GM12878 (cell line): ENCODE data around the gene STAT5B. TPM values are rescaled to one million over a fixed set of nuclear protein-coding genes. Genes with fewer than 3 reads are reported as not detected.

Source experiments
- ATAC-seq: fragments of 200-7000 bp; cut with Tn5 transposase; 3 replicates; pipeline ENCODE4 v1.9.1; 2020; ENCODE audit warnings: mild to moderate bottlenecking, moderate library complexity
- BruUV-seq: library from RNA; stranded (reverse); fragments of 400-500 nt; replicated peaks from 2 replicates; lab custom pipeline; 2021; lab: Mats Ljungman, UMichigan
- CTCF ChIA-PET: fragments of 300-600 bp; sonication (Branson Sonifier 250); formaldehyde crosslinking; extraction: SDS; loops from one replicate; lab custom pipeline; 2021; ENCODE audit warnings: inconsistent platforms; lab: Yijun Ruan, JAX
- POLR2A ChIA-PET: fragments of 350-600 bp; formaldehyde crosslinking; extraction: SDS; loops from one replicate; lab custom pipeline; 2021; ENCODE audit warnings: inconsistent platforms; lab: Charles Lee
- RAD21 ChIA-PET: fragments of 300-600 bp; sonication (Branson Sonifier 250); formaldehyde crosslinking; loops from one replicate; lab custom pipeline; 2023; ENCODE audit warnings: antibody characterized with exemption; ENCODE audit not compliant: unreplicated experiment; lab: Charles Lee
- SMC1A ChIA-PET: fragments of 300-600 bp; sonication (Branson Sonifier 250); formaldehyde crosslinking; loops from one replicate; lab custom pipeline; 2023; ENCODE audit not compliant: unreplicated experiment, uncharacterized antibody; lab: Charles Lee
- DNase-seq: peaks from one replicate; pipeline ENCODE4 v3.0.0-alpha.2; 2011; ENCODE audit warnings: low read depth, low spot score
- FAIRE-seq: peaks from 3 replicates; lab custom pipeline; 2011; peaks lifted over from hg19 to GRCh38; lab: Jason Lieb, UNC
- H2AFZ ChIP-seq: 2 replicates; pipeline ENCODE4 v1.6.0; 2011; ENCODE audit warnings: low read depth, low read length, control low read depth; ENCODE audit not compliant: control insufficient read depth
- H3K27ac ChIP-seq: 2 replicates; pipeline ENCODE4 v1.5.1; 2011; ENCODE audit warnings: control low read depth; ENCODE audit not compliant: control insufficient read depth, insufficient read depth
- H3K27me3 ChIP-seq, 2 experiments: replicated peaks in 1 of 2; 2 replicates each; pipeline versions ENCODE4 v1.6.0 to v1.6.1; 2011; ENCODE audit warnings: low read length in 1 of 2; ENCODE audit not compliant: control insufficient read depth in 2 of 2, insufficient read depth in 2 of 2
- H3K36me3 ChIP-seq, 2 experiments: 2 replicates each; pipeline ENCODE4 v1.5.1; 2011; ENCODE audit warnings: low read length in 1 of 2; ENCODE audit not compliant: control insufficient read depth in 2 of 2, insufficient read depth in 2 of 2
- H3K4me1 ChIP-seq: 2 replicates; pipeline ENCODE4 v1.6.1; 2011; ENCODE audit warnings: mild to moderate bottlenecking, low read length, moderate library complexity, mixed read lengths; ENCODE audit not compliant: control insufficient read depth, insufficient read depth
- H3K4me2 ChIP-seq: 2 replicates; pipeline ENCODE4 v1.6.0; 2011; ENCODE audit warnings: control low read depth; ENCODE audit not compliant: control insufficient read depth, insufficient read depth
- H3K4me3 ChIP-seq: fragments of 200-600 bp; sonication (generic); 2 replicates; pipeline ENCODE4 v1.5.1; 2016
- H3K79me2 ChIP-seq: 2 replicates; pipeline ENCODE4 v1.6.0; 2011; ENCODE audit warnings: low read length; ENCODE audit not compliant: control insufficient read depth, insufficient read depth
- H3K9ac ChIP-seq: 2 replicates; pipeline ENCODE4 v1.8.0; 2011; ENCODE audit warnings: low read length, control low read depth, mixed read lengths; ENCODE audit not compliant: control insufficient read depth, insufficient read depth
- H3K9me3 ChIP-seq: replicated peaks from 3 replicates; pipeline ENCODE4 v1.5.1; 2011; ENCODE audit warnings: mild to moderate bottlenecking, low read length; ENCODE audit not compliant: control insufficient read depth, insufficient read depth
- H4K20me1 ChIP-seq: 2 replicates; pipeline ENCODE4 v1.6.0; 2011; ENCODE audit not compliant: control insufficient read depth, insufficient read depth
- MXI1 ChIP-seq: fragments of 150-350 bp; IDR thresholded peaks from 2 replicates; pipeline ENCODE4 v1.6.1; 2011; ENCODE audit warnings: low read depth, mild to moderate bottlenecking, inconsistent platforms, low read length, improper control_type of control experiment
- NBN ChIP-seq: fragments of 450-650 bp; IDR thresholded peaks from 2 replicates; pipeline ENCODE4 v1.6.1; 2016
- RUNX3 ChIP-seq: IDR thresholded peaks from 2 replicates; pipeline ENCODE4 v1.6.1; 2012; ENCODE audit warnings: low read length, inconsistent platforms
- SPI1 ChIP-seq: IDR thresholded peaks from 2 replicates; pipeline ENCODE4 v1.6.1; 2011; ENCODE audit warnings: low read depth, mild to moderate bottlenecking, low read length, moderate library complexity, borderline replicate concordance; ENCODE audit not compliant: insufficient read depth
- ZNF384 ChIP-seq: IDR thresholded peaks from 2 replicates; pipeline ENCODE4 v1.6.1; 2012; ENCODE audit warnings: low read depth, mild to moderate bottlenecking, low read length, improper control_type of control experiment, borderline replicate concordance
- WGBS: methylation state at CpG from one replicate; pipeline ENCODE4 v1.1.6; 2016; ENCODE audit warnings: low lambda C conversion rate; ENCODE audit not compliant: insufficient replicate concordance, insufficient coverage; ENCODE audit errors: missing lambda C conversion rate; 5-methylcytosine and 5-hydroxymethylcytosine counted together
- in situ Hi-C: fragments of 300-500 bp; cut with MboI; formaldehyde crosslinking; loops from 9 replicates; pipeline ENCODE4 v1.14.3; 2018; ENCODE audit warnings: mixed read lengths
- intact Hi-C: fragments of 100-400 bp; cut with micrococcal nuclease; formaldehyde crosslinking; loops from one replicate; pipeline ENCODE4 v1.14.2; 2022; ENCODE audit not compliant: unreplicated experiment
- polyA plus RNA-seq, 11 experiments: library from polyadenylated mRNA; depleted of rRNA in 4 of 11; unstranded in 6 of 11; stranded (reverse) in 5 of 11; fragments of >200 nt; fragmentation: Nextera tagmentation in 4 of 11; fragmentation: Illumina TruSeq in 1 of 11; extraction: Ambion mirVana in 4 of 11; extraction: Trizol in 1 of 11; gene quantifications; 1 replicate in 1 of 11; 2 replicates in 10 of 11; pipeline versions ENCODE4 v1.2.1 to v1.2.3, GENCODE V29; 2011 to 2016; ENCODE audit warnings: inconsistent platforms in 2 of 11, missing spikeins in 2 of 11, low read depth in 1 of 11
- total RNA-seq, 4 experiments: library from RNA; depleted of rRNA in 3 of 4; stranded (reverse); fragments of >200 nt in 3 of 4; fragmentation: Illumina TruSeq in 1 of 4; extraction: Trizol in 1 of 4; gene quantifications; 2 replicates each; pipeline versions ENCODE4 v1.2.1 to v1.2.3, GENCODE V29; 2013 to 2021
- TF ChIP-seq, protein P1 (sequence below), 3 experiments: IDR thresholded peaks in 2 of 3; conservative IDR thresholded peaks in 1 of 3; 2 replicates each; pipeline ENCODE4 v1.5.1; 2011; ENCODE audit warnings: low read depth in 3 of 3, low read length in 3 of 3, mild to moderate bottlenecking in 3 of 3, control low read depth in 2 of 3, moderate library complexity in 2 of 3, inconsistent platforms in 1 of 3, mixed read lengths in 1 of 3; ENCODE audit not compliant: control insufficient read depth in 2 of 3, insufficient read depth in 1 of 3; ENCODE audit errors: extremely low read depth in 1 of 3

STAT5B gene
- total and polyA plus RNA-seq, 10 of the 15 experiments (the other 5 are each of a cell fraction or from before 2014, with no cell fraction given): 11.0 to 69.6 (median 46.7) TPM

DNA sequence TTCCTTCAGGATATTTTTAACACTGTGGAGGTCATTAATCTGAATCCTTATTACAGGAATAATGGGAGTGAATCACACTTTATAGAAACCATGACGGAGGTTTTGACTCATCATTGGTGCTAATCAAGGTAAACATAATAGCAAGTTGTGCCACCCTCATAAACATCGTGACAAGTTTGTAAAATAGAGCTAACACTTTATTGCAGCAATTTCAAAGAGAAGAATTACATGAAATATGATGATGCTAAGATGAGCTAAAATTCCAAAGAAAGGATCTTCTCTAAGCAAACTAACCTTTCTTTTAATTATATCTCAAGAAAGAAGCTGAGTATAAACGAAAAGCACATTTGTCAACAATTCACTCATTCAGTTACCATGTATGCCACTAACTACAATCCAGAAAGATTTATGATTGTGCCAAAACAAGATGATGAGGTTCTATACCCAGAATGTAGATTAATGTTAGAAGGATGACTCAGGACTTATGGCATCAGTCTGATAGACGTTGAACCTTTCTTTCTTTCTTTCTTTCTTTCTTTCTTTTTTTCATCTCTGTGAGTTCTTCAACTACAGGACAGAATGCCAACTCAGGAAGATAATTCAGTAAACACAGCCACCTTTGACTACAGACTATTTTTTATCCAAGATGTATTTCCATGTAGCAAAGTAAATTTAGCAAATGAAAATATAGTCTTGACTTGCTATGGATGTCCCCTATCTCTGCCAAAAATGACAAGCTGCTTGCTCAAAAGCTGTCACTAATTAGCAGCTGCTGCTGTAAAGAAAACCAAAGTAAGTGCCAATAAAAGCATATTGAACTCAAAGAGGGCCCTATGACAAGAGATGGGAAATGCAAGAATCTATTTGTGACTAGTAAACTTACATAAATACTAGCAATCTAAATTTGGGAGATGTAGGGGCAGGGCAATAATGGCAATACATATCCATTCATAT, 23.3 kb downstream of the STAT5B start (continued):
- no peak for TF ChIP-seq SPI1
- TF ChIP-seq, all 136 proteins: peak for 0

DNA sequence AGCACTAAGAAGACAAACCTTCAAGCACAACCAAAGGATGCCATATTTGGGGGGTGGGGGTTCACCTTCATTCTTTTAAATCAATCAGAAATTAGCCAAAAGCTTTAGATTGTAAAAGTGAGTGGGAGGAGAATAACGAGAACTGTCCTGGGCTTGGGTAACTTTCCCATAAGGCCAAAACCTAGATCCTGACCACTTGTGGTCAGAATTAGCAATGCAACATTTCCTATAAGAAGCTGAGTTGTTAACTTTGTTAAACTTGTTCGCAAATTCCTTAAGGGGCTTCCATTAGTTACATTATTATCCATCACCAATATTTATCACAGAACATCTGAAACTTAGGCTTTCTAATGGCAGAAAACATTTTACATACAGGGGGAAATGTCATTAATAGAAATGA, 25.1 kb downstream of the STAT5B start:
- ATAC-seq (no peak), DNase-seq (no peak), FAIRE-seq (no peak)
- H3K27ac ChIP-seq: no peak overlapping the region
- POLR2A ChIA-PET: interaction anchor here (0.6 to 1.7 kb wide), 4 partner anchors 12 to 25 kb away, joined by 3 to 5 read pairs (median 3); no protein-coding TSS in a partner anchor
- H3K4me2 ChIP-seq: no peak overlapping the region
- 76% methylated on average over 2 of the region's 2 CpGs for WGBS
- CTCF ChIA-PET: interaction anchor here (1.1 to 6.4 kb wide), 4 partner anchors 16 to 291 kb away, joined by 3 to 50 read pairs (median 3); no protein-coding TSS in a partner anchor
- no peak overlapping the region for H2AFZ ChIP-seq
- H4K20me1 ChIP-seq: no peaks in the 10 kb centered on the region
- H3K27me3 ChIP-seq: no peaks in the 10 kb centered on the region
- peak; percentile 58 for TF ChIP-seq RUNX3
- no peak for TF ChIP-seq MXI1
- TF ChIP-seq, protein P1, sequence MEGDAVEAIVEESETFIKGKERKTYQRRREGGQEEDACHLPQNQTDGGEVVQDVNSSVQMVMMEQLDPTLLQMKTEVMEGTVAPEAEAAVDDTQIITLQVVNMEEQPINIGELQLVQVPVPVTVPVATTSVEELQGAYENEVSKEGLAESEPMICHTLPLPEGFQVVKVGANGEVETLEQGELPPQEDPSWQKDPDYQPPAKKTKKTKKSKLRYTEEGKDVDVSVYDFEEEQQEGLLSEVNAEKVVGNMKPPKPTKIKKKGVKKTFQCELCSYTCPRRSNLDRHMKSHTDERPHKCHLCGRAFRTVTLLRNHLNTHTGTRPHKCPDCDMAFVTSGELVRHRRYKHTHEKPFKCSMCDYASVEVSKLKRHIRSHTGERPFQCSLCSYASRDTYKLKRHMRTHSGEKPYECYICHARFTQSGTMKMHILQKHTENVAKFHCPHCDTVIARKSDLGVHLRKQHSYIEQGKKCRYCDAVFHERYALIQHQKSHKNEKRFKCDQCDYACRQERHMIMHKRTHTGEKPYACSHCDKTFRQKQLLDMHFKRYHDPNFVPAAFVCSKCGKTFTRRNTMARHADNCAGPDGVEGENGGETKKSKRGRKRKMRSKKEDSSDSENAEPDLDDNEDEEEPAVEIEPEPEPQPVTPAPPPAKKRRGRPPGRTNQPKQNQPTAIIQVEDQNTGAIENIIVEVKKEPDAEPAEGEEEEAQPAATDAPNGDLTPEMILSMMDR (IDR thresholded peaks at IDR 0.05 in 2 of 3, conservative IDR thresholded peaks at IDR 0.05 in 1 of 3; ENCODE audit: control insufficient read depth in 2 of 3, extremely low read depth in 1 of 3, insufficient read depth in 1 of 3, low read depth in 3 of 3, low read length in 3 of 3): peak; percentile 10 to 15 (median 10); a peak in 2 of 6 replicates
- no peak for TF ChIP-seq ZNF384
- no peak for TF ChIP-seq NBN
- H3K36me3 ChIP-seq: no peaks in the 10 kb centered on the region
- in situ Hi-C loops (no loop called here), intact Hi-C loops (no loop called here)
- peaks cover 27% of the 10 kb centered on the region for H3K4me1 ChIP-seq
- SMC1A ChIA-PET: interaction anchor here (0.9 to 3.6 kb wide), 5 partner anchors 11 to 29 kb away, joined by 3 to 36 read pairs (median 3); no protein-coding TSS in a partner anchor
- H3K79me2 ChIP-seq: peaks cover 24% of the 10 kb centered on the region
- RAD21 ChIA-PET: interaction anchor here (1.5 to 3.7 kb wide), 2 partner anchors 29 to 62 kb away, joined by 4 to 15 read pairs; no protein-coding TSS in a partner anchor
- BruUV-seq: no TSS peak
- no peaks in the 10 kb centered on the region for H3K9me3 ChIP-seq
- H3K4me3 ChIP-seq: no peak overlapping the region
- H3K9ac ChIP-seq: no peak overlapping the region
